Esophagus muscularis mucosa (tissue), 4 donors: ENCODE results near the gene CTNNA1. TPM values are rescaled to one million over a fixed set of nuclear protein-coding genes. Genes with fewer than 3 reads are reported as not detected.
A peak's percentile ranks its signal among the peaks of the same experiment; 100 is the strongest.

Experiments
- DNase-seq: peaks from one replicate; pipeline ENCODE4 v3.0.0-alpha.2; 2017; ENCODE audit errors: extremely low spot score
- H3K27ac ChIP-seq, 4 donors: fragments of 200-600 bp; sonication (generic); replicated peaks in 1 of 4; 1 replicate in 3 of 4; 2 replicates in 1 of 4; pipeline ENCODE4 v1.5.1; 2016 to 2019; ENCODE audit warnings: mild to moderate bottlenecking in 1 of 4
- H3K27me3 ChIP-seq, 4 donors: fragments of 200-600 bp; sonication (generic); one replicate each; pipeline versions ENCODE4 v1.5.1 to v1.6.0; 2016 to 2019
- H3K36me3 ChIP-seq, 4 donors: fragments of 200-600 bp; sonication (generic); one replicate each; pipeline ENCODE4 v1.5.1; 2016 to 2019
- H3K4me1 ChIP-seq, 4 donors: fragments of 200-600 bp; sonication (generic); one replicate each; pipeline ENCODE4 v1.5.1; 2016 to 2019
- H3K4me3 ChIP-seq, 4 donors: fragments of 200-600 bp; sonication (generic); 1 replicate in 2 of 4; 2 replicates in 2 of 4; pipeline ENCODE4 v1.5.1; 2016 to 2019; ENCODE audit warnings: mild to moderate bottlenecking in 4 of 4, moderate library complexity in 1 of 4
- H3K9me3 ChIP-seq, 4 donors: fragments of 200-600 bp; sonication (generic); 1 replicate in 3 of 4; 2 replicates in 1 of 4; pipeline ENCODE4 v1.5.1; 2016 to 2019
- EP300 ChIP-seq: sonication (generic); formaldehyde crosslinking; IDR thresholded peaks from one replicate; pipeline ENCODE4 v1.6.1; 2017; ENCODE audit warnings: antibody characterized with exemption
- POLR2A ChIP-seq: fragments of 450-650 bp; IDR thresholded peaks from one replicate; pipeline ENCODE4 v1.6.1; 2017; ENCODE audit warnings: antibody characterized with exemption, moderate library complexity, mild to moderate bottlenecking, low read depth
- POLR2AphosphoS5 ChIP-seq, 2 donors: sonication (generic); formaldehyde crosslinking; IDR thresholded peaks; one replicate each; pipeline ENCODE4 v1.6.1; 2017; ENCODE audit warnings: antibody characterized with exemption in 2 of 2
- WGBS: methylation state at CpG from one replicate; pipeline ENCODE4 v1.1.5; 2018; 5-methylcytosine and 5-hydroxymethylcytosine counted together
- intact Hi-C: fragments of 100-400 bp; cut with DNase I; formaldehyde crosslinking; loops from one replicate; pipeline ENCODE4 v1.15.1; 2023
- total RNA-seq, 4 donors: library from RNA; depleted of rRNA; stranded (reverse); fragments of >200 nt; gene quantifications; one replicate each; pipeline versions ENCODE4 v1.1.0 to v1.2.1, GENCODE V29; 2016
- TF ChIP-seq, protein P1 (sequence below), 3 experiments: fragments of 200-600 bp in 2 of 3; fragments of 450-650 bp in 1 of 3; sonication (generic) in 2 of 3; IDR thresholded peaks; one replicate each; pipeline ENCODE4 v1.5.1; 2017 to 2019; ENCODE audit warnings: antibody characterized with exemption in 3 of 3, mild to moderate bottlenecking in 2 of 3, moderate library complexity in 1 of 3

Gene CTNNA1
- total RNA-seq, 4 donors from 2014 or later: 335 to 423 (median 369) TPM

DNA sequence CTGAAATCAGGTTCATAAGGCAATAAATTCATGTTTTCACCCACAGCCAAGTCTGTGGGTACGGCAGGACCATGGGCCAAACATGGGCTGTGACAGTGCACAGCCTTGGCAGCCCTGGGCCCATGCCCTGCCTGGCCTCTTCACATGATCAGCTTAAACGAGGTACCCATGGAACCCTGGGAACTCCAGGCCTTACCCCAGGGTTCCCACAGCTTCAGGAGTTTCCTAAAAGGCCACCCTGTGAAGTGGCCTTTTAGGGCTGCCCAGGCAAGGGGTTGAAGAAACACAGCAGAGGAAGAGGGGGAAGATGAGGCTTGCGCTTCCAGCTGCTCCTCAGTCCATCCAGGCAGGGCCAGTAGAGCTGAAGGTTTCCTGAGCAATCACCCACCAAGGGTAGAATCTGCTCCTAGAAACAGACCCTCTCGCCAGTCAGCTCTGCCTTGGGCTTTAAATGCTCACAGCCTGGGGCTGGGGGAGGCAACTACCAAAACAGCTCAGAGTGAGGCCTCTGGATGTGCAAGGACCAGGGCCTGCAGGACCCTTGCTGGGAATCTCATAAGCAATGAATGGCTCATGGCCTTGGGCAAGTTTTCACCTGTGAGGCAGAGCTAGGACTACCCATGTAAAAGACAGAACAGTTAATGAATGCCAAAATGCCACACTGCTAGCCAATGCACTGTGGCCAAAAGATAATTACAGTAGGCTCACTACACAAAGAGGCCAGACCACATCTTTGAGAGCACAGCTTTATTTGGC is 201.2 kb downstream of the CTNNA1 start:
- TF ChIP-seq, protein P1, sequence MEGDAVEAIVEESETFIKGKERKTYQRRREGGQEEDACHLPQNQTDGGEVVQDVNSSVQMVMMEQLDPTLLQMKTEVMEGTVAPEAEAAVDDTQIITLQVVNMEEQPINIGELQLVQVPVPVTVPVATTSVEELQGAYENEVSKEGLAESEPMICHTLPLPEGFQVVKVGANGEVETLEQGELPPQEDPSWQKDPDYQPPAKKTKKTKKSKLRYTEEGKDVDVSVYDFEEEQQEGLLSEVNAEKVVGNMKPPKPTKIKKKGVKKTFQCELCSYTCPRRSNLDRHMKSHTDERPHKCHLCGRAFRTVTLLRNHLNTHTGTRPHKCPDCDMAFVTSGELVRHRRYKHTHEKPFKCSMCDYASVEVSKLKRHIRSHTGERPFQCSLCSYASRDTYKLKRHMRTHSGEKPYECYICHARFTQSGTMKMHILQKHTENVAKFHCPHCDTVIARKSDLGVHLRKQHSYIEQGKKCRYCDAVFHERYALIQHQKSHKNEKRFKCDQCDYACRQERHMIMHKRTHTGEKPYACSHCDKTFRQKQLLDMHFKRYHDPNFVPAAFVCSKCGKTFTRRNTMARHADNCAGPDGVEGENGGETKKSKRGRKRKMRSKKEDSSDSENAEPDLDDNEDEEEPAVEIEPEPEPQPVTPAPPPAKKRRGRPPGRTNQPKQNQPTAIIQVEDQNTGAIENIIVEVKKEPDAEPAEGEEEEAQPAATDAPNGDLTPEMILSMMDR (IDR thresholded peaks at IDR 0.05): no peak
- TF ChIP-seq POLR2A (no peak), POLR2AphosphoS5 (IDR thresholded peaks at IDR 0.05) (no peak), EP300 (no peak)
- Histone ChIP-seq H3K4me1 (peaks cover 49 to 61% (median 54%) of the 10 kb centered on the region in 4 donors), H3K27ac (peak overlapping the region; percentile 64 to 78 (median 74)), H3K4me3 (no peak overlapping the region), H3K27me3 (no peaks in the 10 kb centered on the region), H3K9me3 (no peaks in the 10 kb centered on the region), H3K36me3 (peaks cover 0 to 11% (median 0%) of the 10 kb centered on the region in 4 donors)
- WGBS: 85% methylated on average over 4 of the region's 4 CpGs
- DNase-seq: no peak
- intact Hi-C loops: no loop called here

DNA sequence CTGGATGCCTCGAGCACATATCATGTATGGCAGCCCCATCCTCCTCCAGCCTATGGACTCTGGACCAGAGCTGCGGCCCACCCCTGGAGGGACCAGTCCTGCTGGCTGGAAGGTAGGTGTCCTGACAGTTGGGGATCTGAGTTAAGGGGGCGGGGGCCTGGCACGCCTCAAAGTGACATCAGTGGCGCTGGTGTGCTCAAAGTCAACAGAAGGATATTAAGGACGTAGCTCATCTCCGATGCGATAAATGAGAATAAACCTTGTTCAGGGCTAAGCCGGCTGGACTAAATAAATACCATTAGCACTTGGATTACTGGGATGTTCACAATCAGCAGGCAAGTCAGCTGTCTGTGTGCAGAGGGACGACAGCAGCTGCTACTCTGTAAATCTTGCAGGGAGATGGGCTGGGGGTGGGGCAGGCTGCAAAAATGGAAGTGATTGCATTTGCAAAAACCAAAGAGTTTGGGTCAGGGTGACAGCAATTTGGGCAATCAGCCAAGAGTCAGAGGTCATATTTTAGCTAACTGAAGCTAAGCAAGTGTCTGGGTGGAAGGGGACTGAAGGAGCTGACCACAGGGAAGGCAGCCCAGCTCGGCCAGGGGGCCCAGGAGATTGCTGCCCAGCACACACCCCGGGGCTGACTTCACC is 201.9 kb downstream of the CTNNA1 start:
- Histone ChIP-seq H3K9me3 (no peaks in the 10 kb centered on the region), H3K4me3 (no peak overlapping the region), H3K4me1 (peaks cover 43 to 56% (median 49%) of the 10 kb centered on the region in 4 donors), H3K27me3 (no peaks in the 10 kb centered on the region), H3K36me3 (peaks cover 0 to 11% (median 0%) of the 10 kb centered on the region in 4 donors), H3K27ac (peak overlapping the region; percentile 2 to 78 (median 74))
- TF ChIP-seq, protein P1 (IDR thresholded peaks at IDR 0.05): no peak
- TF ChIP-seq POLR2AphosphoS5 (IDR thresholded peaks at IDR 0.05): no peak
- intact Hi-C loops: no loop called here
- DNase-seq: no peak
- WGBS: 62% methylated on average over 11 of the region's 12 CpGs

DNA sequence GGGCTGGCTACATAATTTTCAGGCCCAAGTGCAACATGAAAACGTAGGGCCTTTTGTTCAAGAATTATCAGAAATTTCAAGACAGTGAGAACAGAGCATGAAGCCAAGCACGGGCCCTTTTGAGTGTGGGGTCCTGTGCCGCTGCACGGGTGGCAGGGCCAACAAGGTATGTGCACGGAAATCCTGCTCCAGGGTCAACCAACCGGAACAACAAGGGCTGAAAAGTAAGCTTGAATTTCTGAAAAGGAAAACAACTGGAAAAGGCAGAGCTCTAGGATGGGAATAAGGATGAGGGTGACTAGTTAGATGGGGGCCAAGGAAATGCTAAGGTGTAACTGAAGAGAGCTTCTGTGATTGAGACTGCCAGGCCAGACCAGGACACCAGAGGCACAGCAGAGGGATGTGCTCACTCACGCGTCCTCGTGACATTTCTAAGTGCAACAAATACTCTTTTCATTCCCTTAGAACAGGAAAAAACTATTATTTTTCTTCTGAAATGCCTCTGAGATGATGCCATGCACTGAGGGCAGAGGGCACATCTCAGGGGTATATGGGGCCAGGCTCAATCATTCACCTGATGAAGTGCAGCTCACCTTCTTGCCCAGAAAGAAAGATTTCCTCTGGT is 202.6 kb downstream of the CTNNA1 start:
- WGBS: 83% methylated on average over 9 of the region's 9 CpGs
- Histone ChIP-seq H3K9me3 (no peaks in the 10 kb centered on the region), H3K27me3 (no peaks in the 10 kb centered on the region), H3K4me1 (peaks cover 43 to 51% (median 48%) of the 10 kb centered on the region in 4 donors), H3K4me3 (no peak overlapping the region), H3K27ac (peak overlapping the region in 2 of 4 donors; percentile 2 to 72), H3K36me3 (peaks cover 0 to 7% (median 0%) of the 10 kb centered on the region in 4 donors)
- DNase-seq: no peak
- intact Hi-C loops: no loop called here
- TF ChIP-seq POLR2AphosphoS5 (IDR thresholded peaks at IDR 0.05) (no peak), POLR2A (no peak), EP300 (no peak)
- TF ChIP-seq, protein P1 (IDR thresholded peaks at IDR 0.05): no peak

DNA sequence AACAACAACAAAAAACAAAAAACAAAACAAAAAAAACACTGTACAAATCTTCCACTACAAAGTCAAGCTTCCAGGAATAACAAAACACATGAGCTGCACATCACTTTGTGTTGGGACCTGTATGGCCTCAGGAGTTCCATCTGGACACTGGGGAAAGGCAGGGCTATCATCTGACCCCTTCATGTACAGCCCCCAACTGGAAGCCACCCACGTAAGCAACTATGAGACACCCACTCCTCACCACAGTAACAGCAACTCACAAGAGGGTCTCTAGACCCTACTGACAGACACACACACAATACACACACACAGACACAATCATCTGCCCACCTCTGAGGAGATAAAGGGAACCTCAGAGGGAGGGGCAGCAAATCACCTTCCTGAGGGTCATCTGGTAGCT is 203.6 kb downstream of the CTNNA1 start:
- Histone ChIP-seq H3K4me3 (no peak overlapping the region), H3K36me3 (no peaks in the 10 kb centered on the region), H3K9me3 (no peaks in the 10 kb centered on the region), H3K27me3 (no peaks in the 10 kb centered on the region), H3K27ac (no peak overlapping the region), H3K4me1 (peaks cover 39 to 42% (median 40%) of the 10 kb centered on the region in 4 donors)
- intact Hi-C loops: no loop called here
- 100% methylated on average over 1 of the region's 1 CpG for WGBS
- TF ChIP-seq POLR2A (no peak), EP300 (no peak)
- TF ChIP-seq, protein P1 (IDR thresholded peaks at IDR 0.05): no peak
- no peak for DNase-seq
